ENCODE measurements around the gene KCTD15.
"Not testable (repeated sequence)": the region's sequence is repeated elsewhere in the genome, so short reads cannot be mapped to it uniquely, and the experiment has no call there.

GRCh38 chr19:33819078-33819477 lies 22.4 kb downstream of the KCTD15 start:
- not testable (repeated sequence) for TF ChIP-seq CTCF (IDR thresholded peaks at IDR 0.05; ENCODE audit: low read depth, low read length, missing input control)
- TF ChIP-seq, protein P1, sequence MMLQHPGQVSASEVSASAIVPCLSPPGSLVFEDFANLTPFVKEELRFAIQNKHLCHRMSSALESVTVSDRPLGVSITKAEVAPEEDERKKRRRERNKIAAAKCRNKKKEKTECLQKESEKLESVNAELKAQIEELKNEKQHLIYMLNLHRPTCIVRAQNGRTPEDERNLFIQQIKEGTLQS (IDR thresholded peaks at IDR 0.05), result not testable (repeated sequence)
